ENCODE data around the gene CFAP157.

GRCh38 chr9:127744398-127745110, 37.8 kb downstream of the CFAP157 start:
- TF ChIP-seq, protein P1, sequence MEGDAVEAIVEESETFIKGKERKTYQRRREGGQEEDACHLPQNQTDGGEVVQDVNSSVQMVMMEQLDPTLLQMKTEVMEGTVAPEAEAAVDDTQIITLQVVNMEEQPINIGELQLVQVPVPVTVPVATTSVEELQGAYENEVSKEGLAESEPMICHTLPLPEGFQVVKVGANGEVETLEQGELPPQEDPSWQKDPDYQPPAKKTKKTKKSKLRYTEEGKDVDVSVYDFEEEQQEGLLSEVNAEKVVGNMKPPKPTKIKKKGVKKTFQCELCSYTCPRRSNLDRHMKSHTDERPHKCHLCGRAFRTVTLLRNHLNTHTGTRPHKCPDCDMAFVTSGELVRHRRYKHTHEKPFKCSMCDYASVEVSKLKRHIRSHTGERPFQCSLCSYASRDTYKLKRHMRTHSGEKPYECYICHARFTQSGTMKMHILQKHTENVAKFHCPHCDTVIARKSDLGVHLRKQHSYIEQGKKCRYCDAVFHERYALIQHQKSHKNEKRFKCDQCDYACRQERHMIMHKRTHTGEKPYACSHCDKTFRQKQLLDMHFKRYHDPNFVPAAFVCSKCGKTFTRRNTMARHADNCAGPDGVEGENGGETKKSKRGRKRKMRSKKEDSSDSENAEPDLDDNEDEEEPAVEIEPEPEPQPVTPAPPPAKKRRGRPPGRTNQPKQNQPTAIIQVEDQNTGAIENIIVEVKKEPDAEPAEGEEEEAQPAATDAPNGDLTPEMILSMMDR (conservative IDR thresholded peaks at IDR 0.05), result no peak
- no peak for TF ChIP-seq EZH2 (IDR thresholded peaks at IDR 0.05; ENCODE audit: low read depth)
